ENCODE data around the gene WWTR1. TPM values are rescaled to one million over a fixed set of nuclear protein-coding genes. Genes with fewer than 3 reads are reported as not detected.

WWTR1 gene
- total and polyA plus RNA-seq, 3 donors from 2014 or later: 19.4 to 47.0 (median 46.5) TPM

DNA sequence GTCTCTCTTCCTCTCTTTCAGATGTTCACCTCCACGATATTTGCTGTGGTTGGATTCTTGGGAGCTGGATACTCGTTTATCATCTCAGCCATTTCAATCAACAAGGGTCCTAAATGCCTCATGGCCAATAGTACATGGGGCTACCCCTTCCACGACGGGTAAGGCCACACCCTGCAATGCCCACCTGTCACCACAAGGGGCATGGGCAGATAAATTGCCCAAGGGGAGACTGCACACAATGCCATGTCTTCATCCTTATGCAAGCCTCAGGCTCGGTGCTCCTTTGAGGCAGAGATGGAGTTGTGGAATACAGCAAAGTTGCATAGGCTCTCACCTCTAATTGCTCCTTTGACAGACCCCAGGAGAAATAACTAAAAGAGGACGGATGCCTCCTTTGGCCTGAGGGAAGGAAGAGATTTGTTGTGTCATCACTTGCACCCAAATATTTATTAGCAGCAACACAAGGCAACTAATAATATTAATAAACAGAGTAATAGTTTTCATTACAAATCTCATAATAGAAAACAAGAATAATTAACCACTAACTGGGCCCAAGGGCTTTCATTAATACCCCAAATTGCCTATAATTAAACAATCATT, 170.1 kb downstream of the WWTR1 start:
- H3K4me3 ChIP-seq: no peak overlapping the region
- intact Hi-C loops (cut with DNase I; ENCODE audit: low total_unique reads): loop anchor here (10.0 kb wide), 1 partner anchor 93 kb away; no protein-coding TSS in a partner anchor
- H3K9me3 ChIP-seq: no peaks in the 10 kb centered on the region
- 76 to 83% methylated on average over 6 of the region's 6 CpGs for WGBS, 2 donors
- H3K4me1 ChIP-seq: no peaks in the 10 kb centered on the region
- H3K27ac ChIP-seq: no peak overlapping the region
- H3K36me3 ChIP-seq (ENCODE audit: low read depth, missing control alignments): no peaks in the 10 kb centered on the region
- TF ChIP-seq, protein P1, sequence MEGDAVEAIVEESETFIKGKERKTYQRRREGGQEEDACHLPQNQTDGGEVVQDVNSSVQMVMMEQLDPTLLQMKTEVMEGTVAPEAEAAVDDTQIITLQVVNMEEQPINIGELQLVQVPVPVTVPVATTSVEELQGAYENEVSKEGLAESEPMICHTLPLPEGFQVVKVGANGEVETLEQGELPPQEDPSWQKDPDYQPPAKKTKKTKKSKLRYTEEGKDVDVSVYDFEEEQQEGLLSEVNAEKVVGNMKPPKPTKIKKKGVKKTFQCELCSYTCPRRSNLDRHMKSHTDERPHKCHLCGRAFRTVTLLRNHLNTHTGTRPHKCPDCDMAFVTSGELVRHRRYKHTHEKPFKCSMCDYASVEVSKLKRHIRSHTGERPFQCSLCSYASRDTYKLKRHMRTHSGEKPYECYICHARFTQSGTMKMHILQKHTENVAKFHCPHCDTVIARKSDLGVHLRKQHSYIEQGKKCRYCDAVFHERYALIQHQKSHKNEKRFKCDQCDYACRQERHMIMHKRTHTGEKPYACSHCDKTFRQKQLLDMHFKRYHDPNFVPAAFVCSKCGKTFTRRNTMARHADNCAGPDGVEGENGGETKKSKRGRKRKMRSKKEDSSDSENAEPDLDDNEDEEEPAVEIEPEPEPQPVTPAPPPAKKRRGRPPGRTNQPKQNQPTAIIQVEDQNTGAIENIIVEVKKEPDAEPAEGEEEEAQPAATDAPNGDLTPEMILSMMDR (IDR thresholded peaks at IDR 0.05): peak in 1 of 3 experiments; percentile 38
- no peak for TF ChIP-seq POLR2A (IDR thresholded peaks at IDR 0.05)
- no peaks in the 10 kb centered on the region for H3K27me3 ChIP-seq
- DNase-seq: no peak

GRCh38 chr3:149486726-149487125, 171.1 kb downstream of the WWTR1 start:
- H3K9me3 ChIP-seq: no peaks in the 10 kb centered on the region
- intact Hi-C loops (cut with DNase I; ENCODE audit: low total_unique reads): loop anchor here (10.0 kb wide), 1 partner anchor 92 kb away; no protein-coding TSS in a partner anchor
- TF ChIP-seq POLR2A (IDR thresholded peaks at IDR 0.05): no peak
- TF ChIP-seq, protein P1 (IDR thresholded peaks at IDR 0.05): no peak
- H3K4me3 ChIP-seq: no peak overlapping the region
- no peak for DNase-seq
- H3K27me3 ChIP-seq: no peaks in the 10 kb centered on the region
- no peaks in the 10 kb centered on the region for H3K36me3 ChIP-seq (ENCODE audit: low read depth, missing control alignments)
- H3K27ac ChIP-seq: no peak overlapping the region
- WGBS, 2 donors: 84 to 94% methylated on average over 5 of the region's 5 CpGs
- no peaks in the 10 kb centered on the region for H3K4me1 ChIP-seq

GRCh38 chr3:149481491-149481890, 176.3 kb downstream of the WWTR1 start:
- H3K27me3 ChIP-seq: no peaks in the 10 kb centered on the region
- WGBS, 2 donors: 88 to 92% methylated on average over 2 of the region's 2 CpGs
- H3K36me3 ChIP-seq (ENCODE audit: low read depth, missing control alignments): no peaks in the 10 kb centered on the region
- DNase-seq: no peak
- H3K4me1 ChIP-seq: peaks cover 11% of the 10 kb centered on the region
- no peak for TF ChIP-seq POLR2A (IDR thresholded peaks at IDR 0.05)
- TF ChIP-seq, protein P1 (IDR thresholded peaks at IDR 0.05): no peak
- H3K9me3 ChIP-seq: no peaks in the 10 kb centered on the region
- no peak overlapping the region for H3K4me3 ChIP-seq
- H3K27ac ChIP-seq: no peak overlapping the region
- intact Hi-C loops (cut with DNase I; ENCODE audit: low total_unique reads): loop anchor here (10.0 kb wide), 1 partner anchor 87 kb away; no protein-coding TSS in a partner anchor

DNA sequence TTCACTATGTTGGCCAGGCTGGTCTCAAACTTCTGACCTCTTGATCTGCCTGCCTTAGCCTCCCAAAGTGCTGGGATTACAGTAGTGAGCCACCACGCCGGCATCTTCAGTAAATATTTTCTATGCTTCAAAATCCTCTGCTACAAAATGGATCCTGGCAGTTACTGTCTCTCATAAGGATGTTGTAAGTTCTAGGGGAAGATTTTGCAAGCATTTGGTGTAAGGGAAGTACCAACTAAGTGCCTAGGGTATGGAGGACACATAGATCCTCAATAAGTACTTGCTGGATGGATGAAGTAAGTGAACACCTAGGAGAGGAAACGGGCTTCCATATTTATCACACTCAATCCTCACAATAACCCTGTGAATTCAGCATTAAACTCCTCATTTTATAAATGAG, 176.8 kb downstream of the WWTR1 start:
- 86 to 93% methylated on average over 3 of the region's 3 CpGs for WGBS, 2 donors

More for the DNA sequence above, 176.8 kb downstream of the WWTR1 start:
- H3K27ac ChIP-seq: no peak overlapping the region
- TF ChIP-seq, protein P1 (IDR thresholded peaks at IDR 0.05): no peak
- TF ChIP-seq POLR2A (IDR thresholded peaks at IDR 0.05): no peak
- no peaks in the 10 kb centered on the region for H3K9me3 ChIP-seq
- no peak for DNase-seq
- intact Hi-C loops (cut with DNase I; ENCODE audit: low total_unique reads): loop anchor here (10.0 kb wide), 1 partner anchor 86 kb away; no protein-coding TSS in a partner anchor
- peaks cover 11% of the 10 kb centered on the region for H3K4me1 ChIP-seq
- H3K4me3 ChIP-seq: no peak overlapping the region
- H3K36me3 ChIP-seq (ENCODE audit: low read depth, missing control alignments): no peaks in the 10 kb centered on the region
- H3K27me3 ChIP-seq: no peaks in the 10 kb centered on the region

Measured in testis (tissue), 3 donors.